Effector CD4-positive, alpha-beta T cell (primary cell): ENCODE data around the gene FCN2.

Experiments used
- DNase-seq: peaks from one replicate; pipeline ENCODE4 v3.0.0-alpha.2; 2020

Gene FCN2

GRCh38 chr9:134935056-134935640, 54.5 kb downstream of the FCN2 start:
- DNase-seq: no peak

GRCh38 chr9:134935701-134936345, 55.2 kb downstream of the FCN2 start:
- DNase-seq: no peak

- DNase-seq: no peak
Observed at GRCh38 chr9:134936346-134937163, 55.9 kb downstream of the FCN2 start.
